BE2C (cell line): Measurements from ENCODE around the gene IMPACT.

Experiments
- DNase-seq: peaks from one replicate; pipeline ENCODE4 v3.0.0-alpha.2; 2020
- H3K27me3 ChIP-seq: fragments of 250-450 bp; sonication (Bioruptor Pico); 2 replicates; pipeline ENCODE4 v1.5.1; 2020; ENCODE audit warnings: mild to moderate bottlenecking
- H3K36me3 ChIP-seq: fragments of 250-450 bp; sonication (Bioruptor Pico); 2 replicates; pipeline ENCODE4 v1.5.1; 2020; ENCODE audit warnings: mild to moderate bottlenecking
- H3K4me1 ChIP-seq: fragments of 250-450 bp; sonication (Bioruptor Pico); 2 replicates; pipeline ENCODE4 v1.5.1; 2020
- H3K4me3 ChIP-seq: 2 replicates; pipeline ENCODE4 v1.5.1; 2011; ENCODE audit warnings: low read depth, low read length
- H3K9me3 ChIP-seq: fragments of 250-450 bp; sonication (Bioruptor Pico); 2 replicates; pipeline ENCODE4 v1.5.1; 2020
- TF ChIP-seq, protein P1 (sequence below): IDR thresholded peaks from 2 replicates; pipeline ENCODE4 v1.5.1; 2012; ENCODE audit warnings: mild to moderate bottlenecking, low read depth, low read length

Gene IMPACT

DNA sequence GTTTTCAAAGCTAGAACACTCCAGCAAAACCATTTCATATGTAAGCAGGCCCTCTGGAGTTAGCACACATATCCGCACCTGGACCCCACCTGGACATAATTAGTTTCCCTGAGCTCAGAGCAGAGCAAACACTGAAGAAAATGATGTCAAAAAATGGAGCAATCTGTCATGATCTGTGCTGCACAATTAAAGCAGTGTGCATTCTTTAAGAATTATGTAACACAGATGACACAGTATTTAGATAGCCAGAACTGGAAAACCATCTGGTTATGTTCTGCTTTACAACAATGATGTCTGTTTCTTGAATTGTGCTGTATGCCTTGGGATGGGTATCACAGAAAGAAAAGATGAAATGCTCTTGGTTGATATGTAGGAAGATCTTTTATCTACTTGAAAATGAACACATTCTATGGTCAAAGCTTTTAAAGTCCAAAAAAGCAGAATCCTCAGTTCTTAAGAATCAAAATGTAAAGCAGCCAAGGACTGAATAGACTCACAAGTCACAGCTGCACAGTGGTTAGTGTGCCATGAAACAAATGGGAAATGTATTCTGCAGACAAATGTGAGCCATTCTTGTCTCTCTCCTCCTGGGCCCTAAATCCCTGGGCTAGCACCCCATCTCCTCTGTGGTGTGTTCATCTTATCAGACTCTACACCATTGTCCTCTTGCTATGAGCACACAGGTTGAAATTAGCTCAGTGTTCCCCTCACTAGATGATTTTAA lies 70.7 kb downstream of the IMPACT start:
- no peaks in the 10 kb centered on the region for H3K9me3 ChIP-seq
- no peak for DNase-seq
- no peaks in the 10 kb centered on the region for H3K27me3 ChIP-seq

DNA sequence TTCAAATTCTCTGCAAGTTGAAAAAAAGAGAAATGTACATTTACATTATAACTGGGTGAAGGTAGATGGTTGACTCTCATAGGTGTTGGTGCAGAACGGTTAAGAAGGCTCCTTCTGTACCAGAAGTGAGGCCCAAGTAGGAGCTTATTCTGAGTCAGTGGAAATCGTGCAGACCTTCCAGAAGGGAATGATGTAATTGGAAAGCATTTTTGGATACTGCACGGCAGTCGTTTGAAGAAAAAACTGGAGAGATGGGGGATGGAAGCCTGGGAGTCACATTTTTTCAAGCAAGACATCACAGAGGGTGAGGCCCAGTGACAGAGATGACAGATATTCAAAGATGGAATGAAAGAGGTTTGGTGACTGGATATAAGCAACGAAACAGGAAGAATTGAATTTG lies 73.3 kb downstream of the IMPACT start:
- Histone ChIP-seq H3K4me3 (no peak overlapping the region), H3K9me3 (no peaks in the 10 kb centered on the region), H3K27me3 (no peaks in the 10 kb centered on the region), H3K4me1 (no peaks in the 10 kb centered on the region), H3K36me3 (no peaks in the 10 kb centered on the region)
- no peak for DNase-seq
- TF ChIP-seq, protein P1, sequence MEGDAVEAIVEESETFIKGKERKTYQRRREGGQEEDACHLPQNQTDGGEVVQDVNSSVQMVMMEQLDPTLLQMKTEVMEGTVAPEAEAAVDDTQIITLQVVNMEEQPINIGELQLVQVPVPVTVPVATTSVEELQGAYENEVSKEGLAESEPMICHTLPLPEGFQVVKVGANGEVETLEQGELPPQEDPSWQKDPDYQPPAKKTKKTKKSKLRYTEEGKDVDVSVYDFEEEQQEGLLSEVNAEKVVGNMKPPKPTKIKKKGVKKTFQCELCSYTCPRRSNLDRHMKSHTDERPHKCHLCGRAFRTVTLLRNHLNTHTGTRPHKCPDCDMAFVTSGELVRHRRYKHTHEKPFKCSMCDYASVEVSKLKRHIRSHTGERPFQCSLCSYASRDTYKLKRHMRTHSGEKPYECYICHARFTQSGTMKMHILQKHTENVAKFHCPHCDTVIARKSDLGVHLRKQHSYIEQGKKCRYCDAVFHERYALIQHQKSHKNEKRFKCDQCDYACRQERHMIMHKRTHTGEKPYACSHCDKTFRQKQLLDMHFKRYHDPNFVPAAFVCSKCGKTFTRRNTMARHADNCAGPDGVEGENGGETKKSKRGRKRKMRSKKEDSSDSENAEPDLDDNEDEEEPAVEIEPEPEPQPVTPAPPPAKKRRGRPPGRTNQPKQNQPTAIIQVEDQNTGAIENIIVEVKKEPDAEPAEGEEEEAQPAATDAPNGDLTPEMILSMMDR, result no peak

More for the DNA sequence above, 70.7 kb downstream of the IMPACT start:
- TF ChIP-seq, protein P1, result no peak
- H3K36me3 ChIP-seq, result no peaks in the 10 kb centered on the region
- H3K4me1 ChIP-seq, result no peaks in the 10 kb centered on the region
- no peak overlapping the region for H3K4me3 ChIP-seq

DNA sequence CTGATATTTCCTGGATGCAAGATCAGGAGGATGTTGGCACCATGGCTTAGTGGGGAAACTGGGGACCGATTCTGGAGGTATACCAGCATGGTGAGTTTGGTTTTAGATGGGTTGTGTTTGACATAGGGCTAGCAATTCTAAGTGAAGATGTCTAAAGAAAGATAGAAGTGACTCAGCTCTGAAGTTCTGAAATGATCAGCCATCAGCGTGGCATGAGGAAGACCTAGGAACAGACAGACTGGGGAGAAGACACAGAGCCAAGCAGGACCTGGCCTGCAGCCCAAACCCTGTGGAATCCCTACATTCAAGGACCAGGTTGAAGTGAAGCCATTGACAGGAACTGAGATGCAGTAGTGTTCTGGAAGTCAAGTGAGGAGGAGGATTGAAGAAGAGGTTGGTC lies 73.7 kb downstream of the IMPACT start:
- TF ChIP-seq, protein P1, result no peak
- H3K4me3 ChIP-seq, result no peak overlapping the region
- no peaks in the 10 kb centered on the region for H3K36me3 ChIP-seq
- no peaks in the 10 kb centered on the region for H3K9me3 ChIP-seq
- H3K4me1 ChIP-seq, result no peaks in the 10 kb centered on the region
- H3K27me3 ChIP-seq, result no peaks in the 10 kb centered on the region
- DNase-seq, result no peak

DNA sequence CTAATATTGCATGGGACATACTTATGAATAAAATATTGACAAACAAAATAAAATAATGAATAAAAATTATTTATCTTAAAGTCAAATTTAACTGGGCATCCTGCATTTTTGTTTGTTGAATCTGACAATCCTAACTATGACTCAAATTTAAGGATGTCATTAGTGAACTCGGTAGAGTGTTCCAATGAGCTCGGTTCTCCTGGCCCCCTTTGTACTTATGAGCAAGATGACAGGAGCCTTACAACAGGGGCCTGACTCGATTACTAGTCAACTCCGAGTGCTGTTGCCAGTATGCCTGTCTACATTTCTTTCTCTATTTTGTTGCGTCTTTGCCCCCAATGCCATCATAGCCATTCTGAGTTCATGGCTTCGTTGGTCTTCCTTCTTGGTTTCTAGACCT lies 74.3 kb downstream of the IMPACT start:
- DNase-seq, result no peak
- H3K27me3 ChIP-seq, result no peaks in the 10 kb centered on the region
- H3K4me3 ChIP-seq, result no peak overlapping the region
- TF ChIP-seq, protein P1, result no peak
- no peaks in the 10 kb centered on the region for H3K9me3 ChIP-seq
- no peaks in the 10 kb centered on the region for H3K36me3 ChIP-seq
- H3K4me1 ChIP-seq, result no peaks in the 10 kb centered on the region

DNA sequence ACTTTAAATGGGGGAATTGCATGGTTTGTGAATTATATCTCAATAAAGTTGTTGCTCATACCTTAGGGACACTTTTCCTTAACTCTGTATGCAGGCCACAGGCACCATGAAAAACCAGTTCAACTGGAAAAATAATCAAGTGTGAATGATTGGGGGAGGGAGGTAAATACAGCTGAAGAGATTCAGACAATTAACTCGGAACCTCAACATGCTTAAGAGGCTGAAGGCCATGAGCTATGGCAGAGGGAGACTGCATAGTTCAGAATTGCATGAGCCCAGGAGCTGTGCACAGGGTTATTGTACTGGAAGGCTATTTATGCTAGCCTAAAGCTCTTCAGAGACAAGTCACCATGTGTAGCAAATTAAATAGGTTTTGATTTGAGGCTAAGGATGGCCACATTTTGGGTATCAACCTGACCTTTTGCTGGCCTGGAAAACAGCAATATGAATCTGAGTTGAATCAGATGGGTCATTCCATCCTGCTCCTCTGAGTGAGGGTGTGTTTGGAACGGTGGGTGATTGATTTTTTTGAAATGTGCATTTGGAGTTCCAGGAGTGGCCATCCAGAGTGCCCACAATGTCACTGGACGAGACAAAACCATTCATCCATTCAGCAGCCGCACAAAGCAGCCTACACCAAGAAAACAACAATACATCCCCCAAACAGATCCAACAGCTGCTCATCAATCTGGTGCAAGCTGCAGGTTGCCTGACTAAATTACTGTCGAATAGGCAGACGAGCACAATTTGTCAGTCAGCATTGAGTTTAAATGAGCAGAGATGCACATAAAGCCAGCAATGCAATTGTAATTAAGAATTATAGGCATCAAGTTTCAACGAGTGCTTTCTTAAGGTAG lies 76.4 kb downstream of the IMPACT start:
- no peaks in the 10 kb centered on the region for H3K9me3 ChIP-seq
- H3K36me3 ChIP-seq, result no peaks in the 10 kb centered on the region
- H3K27me3 ChIP-seq, result no peaks in the 10 kb centered on the region
- no peak for DNase-seq
- H3K4me1 ChIP-seq, result no peaks in the 10 kb centered on the region
- TF ChIP-seq, protein P1, result no peak
- H3K4me3 ChIP-seq, result no peak overlapping the region
